ENCODE data around the gene ASB4.
"Not testable (repeated sequence)": the region's sequence is repeated elsewhere in the genome, so short reads cannot be mapped to it uniquely, and the experiment has no call there.

ASB4 gene

DNA sequence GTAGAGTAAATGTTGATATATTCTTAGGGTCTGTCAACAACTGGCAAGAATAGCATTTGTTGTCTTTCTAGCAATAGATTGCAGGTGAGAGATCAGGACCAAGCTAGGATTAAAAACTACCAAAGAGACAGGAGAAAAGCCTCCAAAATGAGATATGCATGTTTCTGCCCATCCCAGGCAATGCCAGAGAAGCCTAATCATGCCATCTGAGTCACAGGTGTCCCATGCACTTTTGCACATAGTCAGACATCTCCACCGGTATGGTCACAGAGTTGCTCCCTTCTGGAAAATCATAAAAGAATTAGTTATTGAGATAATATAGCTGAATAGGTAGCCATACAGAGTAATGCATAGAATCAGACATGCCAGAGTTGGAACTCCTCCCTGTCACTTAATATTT is 59.9 kb downstream of the ASB4 start:
- TF ChIP-seq, protein P1, sequence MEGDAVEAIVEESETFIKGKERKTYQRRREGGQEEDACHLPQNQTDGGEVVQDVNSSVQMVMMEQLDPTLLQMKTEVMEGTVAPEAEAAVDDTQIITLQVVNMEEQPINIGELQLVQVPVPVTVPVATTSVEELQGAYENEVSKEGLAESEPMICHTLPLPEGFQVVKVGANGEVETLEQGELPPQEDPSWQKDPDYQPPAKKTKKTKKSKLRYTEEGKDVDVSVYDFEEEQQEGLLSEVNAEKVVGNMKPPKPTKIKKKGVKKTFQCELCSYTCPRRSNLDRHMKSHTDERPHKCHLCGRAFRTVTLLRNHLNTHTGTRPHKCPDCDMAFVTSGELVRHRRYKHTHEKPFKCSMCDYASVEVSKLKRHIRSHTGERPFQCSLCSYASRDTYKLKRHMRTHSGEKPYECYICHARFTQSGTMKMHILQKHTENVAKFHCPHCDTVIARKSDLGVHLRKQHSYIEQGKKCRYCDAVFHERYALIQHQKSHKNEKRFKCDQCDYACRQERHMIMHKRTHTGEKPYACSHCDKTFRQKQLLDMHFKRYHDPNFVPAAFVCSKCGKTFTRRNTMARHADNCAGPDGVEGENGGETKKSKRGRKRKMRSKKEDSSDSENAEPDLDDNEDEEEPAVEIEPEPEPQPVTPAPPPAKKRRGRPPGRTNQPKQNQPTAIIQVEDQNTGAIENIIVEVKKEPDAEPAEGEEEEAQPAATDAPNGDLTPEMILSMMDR (IDR thresholded peaks at IDR 0.05; ENCODE audit: low read depth, low read length, missing control alignments) = no peak
- in situ Hi-C loops (cut with HindIII; ENCODE audit: low pct_ligation_motif_present, low sequenced_read_pairs) = no loop called here
- DNase-seq = no peak
- Histone ChIP-seq H3K27ac (peak overlapping the region; percentile 74), H3K27me3 (replicated peaks) (no peaks in the 10 kb centered on the region), H3K4me3 (ENCODE audit: low read depth, low read length) (no peak overlapping the region), H3K36me3 (replicated peaks) (no peaks in the 10 kb centered on the region)

- TF ChIP-seq, protein P1 (IDR thresholded peaks at IDR 0.05; ENCODE audit: low read depth, low read length, missing control alignments) = no peak
- DNase-seq = no peak
- Histone ChIP-seq H3K36me3 (replicated peaks) (no peaks in the 10 kb centered on the region), H3K27ac (no peak overlapping the region), H3K4me3 (ENCODE audit: low read depth, low read length) (no peak overlapping the region), H3K27me3 (replicated peaks) (no peaks in the 10 kb centered on the region)
- in situ Hi-C loops (cut with HindIII; ENCODE audit: low pct_ligation_motif_present, low sequenced_read_pairs) = no loop called here
Measured at GRCh38 chr7:95546647-95547046, 60.9 kb downstream of the ASB4 start.

DNA sequence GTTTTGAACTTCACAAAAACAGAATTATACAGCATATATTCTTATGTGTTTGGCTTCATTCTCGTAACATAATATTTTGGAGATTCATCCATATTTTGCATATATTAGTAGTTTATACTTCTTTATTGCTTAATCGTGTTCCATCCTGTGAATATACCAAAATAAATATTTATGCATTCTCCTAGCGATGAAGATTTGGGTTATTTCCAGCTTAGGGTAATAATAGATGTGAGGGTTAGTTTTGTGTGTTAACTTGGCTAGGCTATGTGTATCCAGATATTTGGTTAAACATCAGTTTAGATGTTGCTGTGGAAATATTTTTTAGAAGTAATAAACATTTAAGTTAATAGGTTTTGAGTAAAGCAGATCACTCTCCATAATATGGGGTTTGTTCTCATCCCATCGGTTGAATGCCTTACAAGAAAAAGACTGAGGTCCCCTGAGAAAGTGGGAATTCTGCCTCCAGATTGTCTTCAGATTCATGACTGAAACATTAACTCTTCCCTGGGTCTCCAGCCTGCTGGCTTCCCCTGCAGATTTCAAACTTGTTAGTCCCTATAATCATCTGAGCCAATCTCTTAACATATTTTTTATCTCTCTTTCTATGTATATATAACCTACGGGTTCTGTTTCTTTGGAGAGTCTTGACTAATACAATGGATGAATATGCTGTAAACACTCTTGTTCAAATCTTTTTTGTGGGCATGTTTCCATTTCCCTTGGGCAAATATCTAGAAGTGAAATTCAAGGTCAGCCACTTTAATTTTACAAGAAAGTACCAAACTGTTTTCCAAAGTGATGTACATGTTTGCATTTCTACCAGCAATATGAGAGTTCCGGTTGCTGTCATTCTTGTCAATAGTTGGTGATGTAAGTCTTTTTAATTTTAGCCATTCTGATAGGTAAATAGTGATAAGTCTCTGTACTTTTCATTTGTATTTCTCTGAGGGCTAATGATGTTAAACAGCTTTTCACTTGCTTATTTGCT is 61.9 kb downstream of the ASB4 start:
- Histone ChIP-seq H3K27me3 (replicated peaks) (no peaks in the 10 kb centered on the region), H3K27ac (no peak overlapping the region), H3K4me3 (ENCODE audit: low read depth, low read length) (no peak overlapping the region), H3K36me3 (replicated peaks) (no peaks in the 10 kb centered on the region)
- no peak for DNase-seq
- TF ChIP-seq, protein P1 (IDR thresholded peaks at IDR 0.05; ENCODE audit: low read depth, low read length, missing control alignments) = no peak
- in situ Hi-C loops (cut with HindIII; ENCODE audit: low pct_ligation_motif_present, low sequenced_read_pairs) = no loop called here

DNA sequence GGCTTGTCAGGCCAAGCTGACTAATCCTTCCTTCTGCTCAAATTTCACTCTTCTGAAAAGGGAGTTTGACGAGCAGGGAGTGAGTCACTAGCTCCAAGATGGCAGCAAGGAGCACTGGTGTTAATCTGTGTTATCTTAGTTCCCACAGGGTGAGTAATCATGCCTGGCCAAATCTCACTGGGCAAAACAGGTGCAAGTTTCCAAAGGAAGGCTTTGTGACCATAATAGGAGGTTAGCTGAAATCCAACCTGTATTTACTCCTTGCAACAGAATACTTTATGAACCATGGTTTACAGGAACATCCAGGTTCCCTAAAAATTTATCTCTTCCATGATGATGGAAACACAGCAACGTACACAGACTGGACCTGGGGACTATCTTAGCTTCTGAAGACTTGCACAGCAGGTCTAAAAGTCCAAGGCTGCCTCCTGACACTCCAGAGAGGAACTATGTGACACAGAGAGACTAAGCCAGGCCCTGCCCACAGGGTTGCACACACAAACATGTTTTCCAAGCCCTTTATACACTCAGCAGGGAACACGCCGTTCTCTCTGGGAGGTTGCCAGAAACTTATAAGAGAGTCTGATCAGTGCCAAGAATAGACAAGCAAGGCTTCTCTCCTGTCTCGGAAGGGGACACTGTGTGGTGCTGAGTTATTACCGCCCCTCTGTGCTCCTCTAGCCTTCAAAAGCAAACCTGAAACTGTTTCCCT is 64.2 kb downstream of the ASB4 start:
- peak overlapping the region; percentile 76 for H3K27ac ChIP-seq
- in situ Hi-C loops (cut with HindIII; ENCODE audit: low pct_ligation_motif_present, low sequenced_read_pairs) = no loop called here
- DNase-seq = peak; percentile 95

DNA sequence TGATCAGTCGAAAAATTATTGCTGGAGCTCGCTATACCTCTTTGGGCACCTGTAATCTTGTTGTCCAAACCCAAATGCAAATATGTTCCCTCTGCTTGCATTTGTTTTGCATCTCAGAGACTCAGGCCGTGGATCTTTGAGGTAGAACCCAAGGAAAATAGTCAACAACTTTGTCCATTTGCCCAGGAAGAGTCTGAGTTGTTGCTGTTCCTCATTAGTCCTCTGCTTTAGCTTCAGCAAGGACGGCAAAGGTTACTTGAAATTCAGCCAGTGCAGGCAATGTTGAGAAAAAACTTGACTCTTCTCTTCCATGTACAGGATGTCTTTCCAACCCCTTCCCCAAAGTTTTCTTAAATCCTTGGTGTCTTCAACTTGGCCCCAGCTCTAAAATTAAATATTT is 64.8 kb downstream of the ASB4 start:
- Histone ChIP-seq H3K36me3 (replicated peaks) (no peaks in the 10 kb centered on the region), H3K4me3 (ENCODE audit: low read depth, low read length) (no peak overlapping the region), H3K27ac (peak overlapping the region; percentile 76), H3K27me3 (replicated peaks) (no peaks in the 10 kb centered on the region)
- in situ Hi-C loops (cut with HindIII; ENCODE audit: low pct_ligation_motif_present, low sequenced_read_pairs) = no loop called here
- no peak for DNase-seq
- TF ChIP-seq, protein P1 (IDR thresholded peaks at IDR 0.05; ENCODE audit: low read depth, low read length, missing control alignments) = no peak

More for the DNA sequence above, 64.2 kb downstream of the ASB4 start:
- Histone ChIP-seq H3K4me3 (ENCODE audit: low read depth, low read length) (no peak overlapping the region), H3K27me3 (replicated peaks) (no peaks in the 10 kb centered on the region), H3K36me3 (replicated peaks) (no peaks in the 10 kb centered on the region)
- TF ChIP-seq, protein P1 (IDR thresholded peaks at IDR 0.05; ENCODE audit: low read depth, low read length, missing control alignments) = no peak

- H3K27me3 ChIP-seq (replicated peaks); in situ Hi-C loops (cut with HindIII; ENCODE audit: low pct_ligation_motif_present, low sequenced_read_pairs); H3K4me3 ChIP-seq (ENCODE audit: low read depth, low read length); DNase-seq; H3K36me3 ChIP-seq (replicated peaks); H3K27ac ChIP-seq: not testable (repeated sequence)
Measured at GRCh38 chr7:95552010-95552926, 66.5 kb downstream of the ASB4 start.

All from brain microvascular endothelial cell (primary cell).